MCF 10A (cell line): Measurements from ENCODE around the gene MGMT. TPM values are rescaled to one million over a fixed set of nuclear protein-coding genes. Genes with fewer than 3 reads are reported as not detected.

Source experiments
- BruUV-seq: library from RNA; stranded (reverse); fragments of 400-500 nt; replicated peaks from 2 replicates; lab custom pipeline; 2021; lab: Mats Ljungman, UMichigan
- CTCF ChIA-PET: fragments of 300-600 bp; sonication (Branson Sonifier 250); formaldehyde crosslinking; extraction: SDS; loops from one replicate; lab custom pipeline; 2021; ENCODE audit warnings: antibody characterized with exemption, inconsistent platforms; lab: Yijun Ruan, JAX
- POLR2A ChIA-PET: fragments of 300-600, 350-650 bp; sonication (Branson Sonifier 250); formaldehyde crosslinking; extraction: SDS; loops from one replicate; lab custom pipeline; 2020; ENCODE audit warnings: antibody characterized with exemption, inconsistent platforms; lab: Yijun Ruan, JAX
- DNase-seq: peaks from one replicate; pipeline ENCODE4 v3.0.0-alpha.2; 2018; ENCODE audit not compliant: unreplicated experiment
- H3K27ac Mint-ChIP-seq: one replicate; pipeline ENCODE4 v1.8.0; 2022; ENCODE audit warnings: mild to moderate bottlenecking, low read depth, mixed read lengths; ENCODE audit not compliant: unreplicated experiment
- H3K27me3 Mint-ChIP-seq: one replicate; pipeline ENCODE4 v1.8.0; 2022; ENCODE audit warnings: mixed read lengths; ENCODE audit not compliant: insufficient read depth, unreplicated experiment
- H3K36me3 Mint-ChIP-seq: one replicate; pipeline ENCODE4 v1.8.0; 2022; ENCODE audit warnings: mild to moderate bottlenecking, moderate library complexity, mixed read lengths; ENCODE audit not compliant: insufficient read depth, unreplicated experiment
- H3K4me1 Mint-ChIP-seq: one replicate; pipeline ENCODE4 v1.8.0; 2022; ENCODE audit warnings: mixed read lengths; ENCODE audit not compliant: insufficient read depth, unreplicated experiment
- H3K4me3 Mint-ChIP-seq: one replicate; pipeline ENCODE4 v1.8.0; 2022; ENCODE audit warnings: mild to moderate bottlenecking, moderate library complexity, mixed read lengths; ENCODE audit not compliant: unreplicated experiment
- H3K9me3 Mint-ChIP-seq: one replicate; pipeline ENCODE4 v1.8.0; 2022; ENCODE audit warnings: mixed read lengths; ENCODE audit not compliant: unreplicated experiment
- CTCF ChIP-seq: fragments of 200-600 bp; IDR thresholded peaks from one replicate; pipeline ENCODE4 v1.8.0; 2022; ENCODE audit warnings: antibody characterized with exemption, mild to moderate bottlenecking; ENCODE audit not compliant: unreplicated experiment
- intact Hi-C: fragments of 100-400 bp; cut with micrococcal nuclease; formaldehyde crosslinking; loops from 2 replicates; pipeline ENCODE4 v1.14.1; 2022
- total RNA-seq: library from RNA; stranded (reverse); gene quantifications from 2 replicates; pipeline ENCODE4 v1.2.3, GENCODE V29; 2022

MGMT gene
- total RNA-seq, 1 experiment from 2014 or later, result 18.0 TPM

GRCh38 chr10:129550076-129550475 is 83.0 kb downstream of the MGMT start:
- no peak for DNase-seq
- intact Hi-C loops, result no loop called here
- Mint-ChIP-seq H3K27ac (no peak overlapping the region), H3K36me3 (no peaks in the 10 kb centered on the region), H3K4me1 (peaks cover 6% of the 10 kb centered on the region), H3K9me3 (no peaks in the 10 kb centered on the region), H3K27me3 (no peaks in the 10 kb centered on the region), H3K4me3 (no peak overlapping the region)
- no peak for TF ChIP-seq CTCF
- BruUV-seq, result no TSS peak
- POLR2A ChIA-PET, result no interaction called here
- CTCF ChIA-PET, result interaction anchor here (0.6 kb wide), 1 partner anchor 1860 kb away, joined by 3 read pairs; no protein-coding TSS in a partner anchor

DNA sequence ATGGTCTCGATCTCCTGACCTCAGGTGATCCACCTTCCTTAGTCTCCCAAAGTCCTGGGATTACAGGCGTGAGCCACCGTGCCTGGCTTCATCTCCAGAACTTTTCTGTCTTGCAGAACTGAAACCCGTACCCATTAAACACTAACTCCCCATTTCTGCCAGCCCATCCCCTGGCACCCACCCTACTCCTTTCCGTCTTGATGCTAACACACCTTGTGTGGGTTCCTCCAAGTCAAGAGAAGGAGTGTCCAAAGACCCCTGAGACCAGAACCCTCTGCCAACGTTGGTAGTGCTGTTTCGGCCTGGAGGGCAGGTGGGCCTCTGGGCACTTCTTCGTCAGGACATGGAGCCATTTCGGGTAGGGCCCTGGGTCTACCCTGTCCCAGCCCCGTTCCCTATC is 83.6 kb downstream of the MGMT start:
- no TSS peak for BruUV-seq
- ChIA-PET CTCF (no interaction called here), POLR2A (no interaction called here)
- DNase-seq, result no peak
- Mint-ChIP-seq H3K9me3 (no peaks in the 10 kb centered on the region), H3K4me3 (no peak overlapping the region), H3K4me1 (no peaks in the 10 kb centered on the region), H3K27ac (peak overlapping the region; percentile 49), H3K27me3 (no peaks in the 10 kb centered on the region), H3K36me3 (no peaks in the 10 kb centered on the region)
- intact Hi-C loops, result no loop called here
- no peak for TF ChIP-seq CTCF

- intact Hi-C loops, result no loop called here
- Mint-ChIP-seq H3K9me3 (no peaks in the 10 kb centered on the region), H3K27me3 (no peaks in the 10 kb centered on the region), H3K4me1 (no peaks in the 10 kb centered on the region), H3K36me3 (no peaks in the 10 kb centered on the region), H3K4me3 (no peak overlapping the region), H3K27ac (no peak overlapping the region)
- DNase-seq, result no peak
- no peak for TF ChIP-seq CTCF
- ChIA-PET POLR2A (no interaction called here), CTCF (interaction anchor here (0.6 to 0.8 kb wide), 3 partner anchors 36 to 1645 kb away, joined by 3 to 5 read pairs (median 3); partner anchors contain the start of gene PTPRE)
- BruUV-seq, result no TSS peak
Observed at GRCh38 chr10:129552119-129552518, 85.1 kb downstream of the MGMT start.

DNA sequence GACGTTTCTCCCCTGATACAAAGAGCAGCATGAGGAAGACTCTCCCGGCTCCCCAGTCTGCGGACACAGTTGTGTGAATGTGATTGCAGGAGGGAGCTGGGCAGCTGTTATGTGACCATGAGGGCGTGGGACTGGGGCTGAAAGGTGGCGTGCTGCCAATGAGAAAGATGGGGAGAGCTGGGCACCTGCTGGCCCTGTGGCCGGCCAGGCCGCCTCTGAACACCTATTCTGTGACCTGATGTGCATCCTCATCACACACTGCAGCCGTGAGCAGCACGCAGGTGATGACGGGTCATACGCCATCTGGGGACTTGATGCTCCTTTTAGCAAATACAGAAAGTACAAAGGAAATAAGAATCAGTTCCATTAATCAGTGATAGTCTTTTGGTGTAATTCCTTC is 86.9 kb downstream of the MGMT start:
- intact Hi-C loops, result no loop called here
- DNase-seq, result no peak
- Mint-ChIP-seq H3K4me1 (no peaks in the 10 kb centered on the region), H3K27me3 (no peaks in the 10 kb centered on the region), H3K9me3 (no peaks in the 10 kb centered on the region), H3K4me3 (no peak overlapping the region), H3K36me3 (no peaks in the 10 kb centered on the region), H3K27ac (no peak overlapping the region)
- BruUV-seq, result no TSS peak
- ChIA-PET CTCF (interaction anchor here (0.6 to 0.8 kb wide), 2 partner anchors 9 to 523 kb away, joined by 3 to 4 read pairs; no protein-coding TSS in a partner anchor), POLR2A (interaction anchor here (0.6 kb wide), 1 partner anchor 120 kb away, joined by 4 read pairs; no protein-coding TSS in a partner anchor)
- no peak for TF ChIP-seq CTCF
